Stimulated activated CD4-positive, alpha-beta T cell treated with anti-CD3 and anti-CD28 coated beads, Interleukin-12 subunit alpha, Interleukin-12 subunit beta, amount 100 ng/mL, for 4 hours (primary cell): ENCODE data around the gene MIDN.
A peak's percentile ranks its signal among the peaks of the same experiment; 100 is the strongest.

Experiments used
- DNase-seq: peaks from one replicate; pipeline ENCODE4 v3.0.0-alpha.2; 2020

Gene MIDN

DNA sequence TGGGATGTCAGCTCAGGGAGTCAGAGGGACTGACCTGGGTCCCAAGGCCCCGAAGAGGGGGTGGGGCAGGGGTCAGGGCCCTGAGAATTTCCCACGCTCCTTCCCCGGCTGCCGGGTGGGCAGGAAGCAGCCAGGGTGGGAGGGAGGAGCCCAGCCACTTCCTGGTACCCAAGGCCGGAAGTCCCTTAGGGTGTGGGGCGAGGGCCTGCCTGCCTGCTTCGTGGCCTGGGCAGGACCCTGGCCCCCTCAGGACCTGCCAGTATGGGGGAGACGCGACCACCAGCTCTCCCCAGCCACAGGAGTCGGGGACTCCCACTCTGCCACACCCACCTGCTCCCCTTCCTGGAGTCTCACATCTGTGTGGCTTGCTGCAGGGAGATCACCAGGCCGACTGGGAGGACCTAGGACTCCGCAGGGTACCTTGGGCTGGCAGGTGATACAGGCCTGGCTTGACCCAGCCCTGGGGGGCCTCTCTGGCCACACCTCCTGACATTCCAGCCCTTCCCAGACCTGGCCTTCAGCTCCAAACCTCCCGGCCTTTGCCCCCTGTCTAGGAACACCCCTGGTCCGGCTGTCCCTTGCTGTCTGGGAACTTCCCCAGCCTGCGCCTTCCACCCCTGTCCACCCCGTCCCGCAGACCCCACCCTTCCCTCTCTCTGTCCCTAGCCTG lies 11.0 kb downstream of the MIDN start:
- DNase-seq: peak; percentile 60

- peak; percentile 44 for DNase-seq
Observed at GRCh38 chr19:1259876-1260748, 11.7 kb downstream of the MIDN start.

GRCh38 chr19:1260749-1261537 lies 12.6 kb downstream of the MIDN start:
- DNase-seq: peak; percentile 96

DNA sequence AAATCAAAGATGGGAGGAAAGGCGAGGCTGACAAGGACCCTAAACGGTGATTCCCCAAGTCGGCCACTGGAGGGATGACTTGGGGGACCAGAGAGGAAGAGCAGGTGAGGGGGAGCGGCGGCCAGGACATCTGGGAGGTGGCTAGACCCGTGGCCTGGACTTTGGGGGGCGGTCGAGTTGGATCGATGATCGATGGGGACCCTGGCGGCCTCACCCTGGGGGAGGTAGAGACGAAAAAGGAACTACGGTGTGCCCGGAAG lies 13.1 kb downstream of the MIDN start:
- peak; percentile 28 for DNase-seq

DNA sequence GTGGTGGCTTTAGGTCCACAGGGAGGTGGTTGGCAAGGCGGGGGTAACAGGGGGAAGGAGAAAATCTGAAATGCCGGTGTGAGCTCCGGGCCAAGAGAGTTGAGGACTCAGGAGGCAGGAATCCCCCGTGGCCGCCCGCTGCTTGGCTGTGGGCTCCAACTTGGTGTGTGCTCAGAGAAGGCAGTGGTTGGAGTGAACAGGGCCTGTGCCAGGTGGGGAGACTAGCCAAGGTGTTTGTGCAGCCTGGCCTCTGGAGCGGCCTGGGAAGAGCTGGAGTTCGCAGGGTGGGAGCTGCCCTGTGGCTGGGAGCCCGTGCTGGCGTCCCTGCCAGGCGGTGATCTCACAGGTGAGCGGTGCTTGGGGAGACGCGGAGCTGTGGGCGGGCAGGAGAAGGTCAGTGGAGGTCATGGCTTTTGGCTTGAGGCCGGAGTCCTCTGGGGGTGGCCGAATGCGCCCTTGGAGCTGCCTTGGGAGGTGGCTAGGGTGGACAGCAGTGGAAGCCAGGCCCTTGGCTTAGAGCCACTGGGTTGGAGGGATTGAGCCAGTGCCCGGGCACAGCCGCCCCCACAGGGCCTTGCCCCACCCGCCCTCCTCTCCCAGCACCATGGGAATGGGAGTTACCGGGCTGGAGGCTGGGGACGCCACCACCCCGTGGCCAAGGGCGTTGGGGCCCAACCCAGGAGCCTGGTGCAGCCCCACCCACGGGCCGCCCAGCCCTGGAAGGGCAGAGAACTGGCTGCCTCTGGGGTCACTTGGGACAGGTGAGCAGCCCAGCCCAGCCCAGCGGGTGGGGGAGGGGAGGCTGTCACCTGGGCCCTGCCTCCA lies 13.6 kb downstream of the MIDN start:
- no peak for DNase-seq

- DNase-seq: no peak
Observed at GRCh38 chr19:1262623-1263123, 14.3 kb downstream of the MIDN start.

GRCh38 chr19:1263188-1263587 lies 14.8 kb downstream of the MIDN start:
- DNase-seq: no peak

DNA sequence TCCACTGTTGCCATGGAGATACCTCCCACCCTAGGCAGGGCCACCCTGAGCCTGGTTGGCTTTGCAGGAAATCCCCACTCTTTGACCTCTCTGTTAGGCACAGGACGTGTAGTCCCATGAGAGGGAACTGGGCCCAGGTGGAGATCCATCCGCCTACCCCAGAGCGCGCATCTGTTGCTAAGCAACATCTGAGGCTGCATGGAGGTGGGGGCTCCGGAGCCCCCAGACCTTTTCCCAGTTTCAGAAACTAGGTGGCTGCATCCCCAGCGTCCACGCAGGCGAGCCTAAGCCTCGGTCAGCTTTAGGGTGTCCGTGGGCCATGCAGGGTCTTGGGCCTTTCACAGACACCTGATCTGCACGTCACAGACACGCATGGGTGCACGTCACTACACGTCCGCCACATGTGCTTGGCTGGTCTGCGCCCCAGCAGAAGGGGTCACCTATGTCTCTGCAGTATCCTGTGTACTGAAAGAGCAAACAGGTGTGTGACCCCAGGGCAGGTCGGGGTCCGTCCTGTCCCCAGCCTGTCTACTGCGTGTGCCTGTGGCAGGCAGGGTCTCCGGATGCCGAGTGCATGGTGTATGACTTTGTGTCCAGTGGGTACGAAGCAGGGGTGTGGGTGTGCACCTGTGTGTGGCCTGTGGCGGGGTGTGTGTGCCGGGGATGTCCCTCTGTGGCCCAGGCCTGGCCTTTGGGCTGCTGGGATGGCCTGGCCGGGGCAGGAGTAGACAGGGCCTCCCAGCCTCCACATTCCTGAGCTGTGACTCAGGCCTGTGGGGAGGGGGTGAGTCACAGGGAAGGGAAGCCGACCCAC lies 16.6 kb downstream of the MIDN start:
- DNase-seq: no peak

DNA sequence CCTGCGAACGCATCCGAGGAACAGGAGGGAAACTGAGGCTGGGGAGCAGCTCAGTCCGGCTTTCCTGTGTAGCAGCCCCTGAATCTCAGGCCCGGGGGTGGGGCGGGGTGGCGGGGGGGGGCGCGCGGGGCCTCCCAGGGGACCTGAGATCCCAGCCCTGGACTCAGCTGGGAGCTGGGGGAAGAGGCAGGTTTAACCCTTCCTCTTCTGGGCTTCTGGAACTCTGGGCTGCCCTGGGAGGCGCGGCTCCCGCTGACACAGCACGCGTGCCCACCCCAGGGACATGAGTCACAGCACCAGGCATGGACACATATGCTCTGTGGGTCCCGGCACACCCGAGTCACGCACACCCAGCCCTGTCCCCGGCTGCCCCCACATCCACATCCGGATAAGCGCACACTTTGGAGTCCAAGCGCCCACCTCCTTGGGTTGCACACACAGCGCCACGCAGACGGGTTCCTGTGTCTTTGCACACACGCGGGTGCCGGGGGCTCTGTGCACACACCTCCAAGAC lies 17.3 kb downstream of the MIDN start:
- DNase-seq: no peak

DNA sequence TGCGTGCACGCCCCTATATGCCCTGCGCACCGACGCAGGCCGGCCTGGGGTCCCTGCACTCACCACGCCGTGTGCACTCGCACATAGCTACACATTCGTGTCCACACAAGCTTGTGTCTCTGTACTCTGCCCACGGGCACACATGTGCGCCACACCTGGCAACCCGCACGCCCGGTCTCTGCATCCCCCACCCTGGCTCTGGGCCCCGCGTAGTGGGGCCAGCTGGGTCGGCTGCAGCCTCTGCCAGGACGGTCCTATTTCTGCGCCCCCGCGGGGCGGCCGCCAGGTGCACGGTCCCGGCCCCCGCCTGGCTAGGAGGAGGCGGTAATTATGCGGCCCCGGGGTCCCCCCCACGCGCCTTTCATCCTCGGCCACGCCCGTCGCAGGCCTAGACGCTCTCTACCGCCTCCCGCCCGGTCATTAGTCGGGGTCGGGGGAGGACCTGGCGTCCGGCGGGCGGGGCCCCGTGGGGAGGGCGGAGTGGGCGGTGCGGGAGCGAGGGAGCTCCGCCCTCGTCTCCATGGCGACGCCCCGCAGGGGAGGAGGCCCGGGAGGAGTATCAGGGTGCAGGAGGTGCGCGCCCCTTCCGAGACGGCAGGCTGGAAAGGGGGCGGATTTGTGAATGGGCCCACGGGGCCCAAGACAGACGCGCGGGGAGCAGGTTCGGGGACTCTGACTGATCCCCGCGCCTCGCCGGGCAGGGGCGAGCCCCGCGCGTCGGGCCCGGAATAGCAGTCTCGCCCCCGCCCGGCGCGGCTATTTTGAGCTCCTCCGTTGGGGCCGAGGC lies 17.9 kb downstream of the MIDN start:
- peak; percentile 81 for DNase-seq

- peak; percentile 68 for DNase-seq
Observed at GRCh38 chr19:1266916-1267476, 18.6 kb downstream of the MIDN start.

DNA sequence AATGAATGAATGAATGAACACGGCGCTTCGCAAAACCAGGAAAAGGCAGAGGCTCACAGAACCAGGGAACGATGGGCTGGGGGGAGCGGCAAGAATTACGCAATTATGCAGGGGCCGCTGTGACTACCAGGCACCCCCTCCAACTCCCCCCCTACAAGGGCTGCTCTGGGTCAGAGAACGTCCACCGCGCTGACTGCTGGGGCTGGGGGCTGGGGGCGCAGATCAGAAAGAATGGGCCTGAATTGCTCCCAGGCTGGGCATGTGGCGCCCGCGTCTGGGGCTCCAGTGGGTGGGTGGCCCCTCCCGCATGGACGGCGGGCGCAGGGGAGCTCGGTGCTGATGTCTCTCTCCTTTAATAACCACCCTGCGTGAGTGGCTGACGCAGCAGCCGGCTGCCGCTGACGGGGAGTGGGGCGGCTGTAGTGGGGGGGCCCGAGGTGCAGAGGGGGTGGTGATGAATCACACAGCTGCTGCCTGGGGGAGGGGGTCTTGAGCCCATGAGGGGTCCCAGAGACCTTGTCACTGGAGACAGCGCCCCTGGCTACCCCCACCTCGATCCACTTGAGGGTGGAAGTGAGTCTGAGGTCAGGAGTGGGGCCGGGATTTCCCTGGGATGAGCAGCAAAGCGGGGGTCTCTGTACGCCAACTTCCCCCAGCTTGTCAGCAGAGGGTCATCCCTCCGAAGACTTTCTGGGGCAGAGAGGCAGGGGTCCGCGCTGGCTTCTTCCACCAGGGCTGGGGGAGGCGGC lies 19.3 kb downstream of the MIDN start:
- DNase-seq: no peak

GRCh38 chr19:1268226-1269064 lies 20.1 kb downstream of the MIDN start:
- DNase-seq: no peak

GRCh38 chr19:1269065-1269477 lies 20.7 kb downstream of the MIDN start, which contains the start of gene CIRBP:
CIRBP (plus strand) TSS chr19:1269332; CDS start chr19:1270934, 1,602 bp downstream.
- DNase-seq: peak; percentile 99

GRCh38 chr19:1269478-1270212 lies 21.3 kb downstream of the MIDN start:
- DNase-seq: peak; percentile 84

DNA sequence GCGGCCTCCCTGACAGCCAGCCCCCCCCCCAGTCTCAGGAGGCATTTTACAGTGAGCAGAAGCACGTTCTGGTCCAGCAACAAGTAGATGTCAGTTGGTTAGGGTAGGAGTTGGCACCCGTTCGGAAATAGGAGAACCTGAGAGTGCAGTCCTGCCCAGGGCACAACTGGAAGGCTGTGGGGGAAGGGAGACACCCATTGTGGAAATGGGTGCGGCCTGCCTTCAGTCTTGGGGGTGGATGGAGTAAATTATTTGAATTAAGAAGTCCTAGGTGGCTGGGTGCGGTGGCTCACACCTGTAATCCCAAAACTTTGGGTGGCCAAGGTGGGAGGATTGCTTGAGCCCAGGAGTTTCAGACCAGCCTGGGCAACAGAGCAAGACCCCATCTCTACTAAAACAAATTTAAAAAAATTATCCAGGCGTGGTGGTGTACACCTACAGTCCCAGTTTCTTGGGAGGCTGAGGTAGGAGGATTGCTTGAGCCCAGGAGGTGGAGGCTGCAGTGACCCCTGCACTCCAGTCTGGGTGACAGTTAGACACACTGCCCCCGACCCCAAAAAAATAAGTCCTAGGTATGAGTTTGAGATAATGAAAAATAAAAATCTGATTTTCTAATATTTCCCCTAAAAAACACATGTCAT lies 21.9 kb downstream of the MIDN start:
- DNase-seq: no peak

GRCh38 chr19:1270854-1271527 lies 22.6 kb downstream of the MIDN start:
- DNase-seq: no peak
